GM12874 (cell line): Measurements from ENCODE around the gene MYOZ3.

ENCODE experiments used
- CTCF ChIP-seq: IDR thresholded peaks from 2 replicates; pipeline ENCODE4 v1.5.1; 2011; ENCODE audit warnings: low read depth, mild to moderate bottlenecking, control low read depth, low read length, moderate library complexity; ENCODE audit not compliant: insufficient read depth

Gene MYOZ3

GRCh38 chr5:150670275-150670947 lies 9.4 kb downstream of the MYOZ3 start:
- no peak for TF ChIP-seq CTCF

GRCh38 chr5:150670948-150671310 lies 9.9 kb downstream of the MYOZ3 start:
- no peak for TF ChIP-seq CTCF

GRCh38 chr5:150671509-150672236 lies 10.6 kb downstream of the MYOZ3 start:
- no peak for TF ChIP-seq CTCF

- no peak for TF ChIP-seq CTCF
Observed at GRCh38 chr5:150672237-150672883, 11.3 kb downstream of the MYOZ3 start.

GRCh38 chr5:150672884-150673275 lies 11.8 kb downstream of the MYOZ3 start:
- TF ChIP-seq CTCF: no peak

GRCh38 chr5:150674341-150674821 lies 13.3 kb downstream of the MYOZ3 start:
- TF ChIP-seq CTCF: no peak

- TF ChIP-seq CTCF: no peak
Observed at GRCh38 chr5:150675069-150675468, 14.0 kb downstream of the MYOZ3 start.
